Mesendoderm (in vitro differentiated cells): ENCODE measurements around the gene ZDHHC11B.
"Not testable (repeated sequence)": the region's sequence is repeated elsewhere in the genome, so short reads cannot be mapped to it uniquely, and the experiment has no call there.

Source experiments
- DNase-seq: peaks from one replicate; pipeline ENCODE4 v3.0.0; 2013
- H2AK5ac ChIP-seq: 2 replicates; pipeline ENCODE4 v1.6.1; 2013; ENCODE audit warnings: low read length, inconsistent platforms
- H2BK120ac ChIP-seq: 2 replicates; pipeline ENCODE4 v1.6.1; 2013; ENCODE audit warnings: low read depth, mild to moderate bottlenecking, low read length, moderate library complexity, mixed read lengths
- H2BK15ac ChIP-seq: replicated peaks from 2 replicates; pipeline ENCODE4 v1.6.1; 2013; ENCODE audit warnings: low read depth, mild to moderate bottlenecking, moderate library complexity
- H2BK5ac ChIP-seq: 2 replicates; pipeline ENCODE4 v1.6.1; 2013; ENCODE audit warnings: low read length, inconsistent platforms
- H3K18ac ChIP-seq: 2 replicates; pipeline ENCODE4 v1.6.1; 2013; ENCODE audit warnings: mild to moderate bottlenecking, low read length, mixed read lengths
- H3K23ac ChIP-seq: one replicate; pipeline ENCODE4 v1.6.1; 2013; ENCODE audit warnings: low read length
- H3K27ac ChIP-seq: 2 replicates; pipeline ENCODE4 v1.5.1; 2013; ENCODE audit warnings: low read depth, mild to moderate bottlenecking, inconsistent platforms, low read length, moderate library complexity
- H3K27me3 ChIP-seq: 2 replicates; pipeline ENCODE4 v1.6.1; 2013; ENCODE audit warnings: low read length, control low read depth, mild to moderate bottlenecking, inconsistent platforms; ENCODE audit not compliant: insufficient read depth, poor library complexity
- H3K36me3 ChIP-seq: 2 replicates; pipeline ENCODE4 v1.6.1; 2013; ENCODE audit warnings: low read length, inconsistent platforms; ENCODE audit not compliant: control insufficient read depth, insufficient read depth
- H3K4ac ChIP-seq: one replicate; pipeline ENCODE4 v1.6.1; 2013; ENCODE audit warnings: low read depth, mild to moderate bottlenecking, low read length, moderate library complexity
- H3K4me1 ChIP-seq: 2 replicates; pipeline ENCODE4 v1.6.1; 2013; ENCODE audit warnings: low read depth, low read length, inconsistent platforms; ENCODE audit not compliant: control insufficient read depth
- H3K4me2 ChIP-seq: 2 replicates; pipeline ENCODE4 v1.6.1; 2013; ENCODE audit warnings: low read length
- H3K4me3 ChIP-seq: 2 replicates; pipeline ENCODE4 v1.5.1; 2013; ENCODE audit warnings: mild to moderate bottlenecking, low read length
- H3K56ac ChIP-seq: one replicate; pipeline ENCODE4 v1.6.1; 2013; ENCODE audit warnings: low read length
- H3K79me1 ChIP-seq: 2 replicates; pipeline ENCODE4 v1.6.1; 2013; ENCODE audit warnings: low read length, inconsistent platforms
- H3K79me2 ChIP-seq: 2 replicates; pipeline ENCODE4 v1.6.1; 2013; ENCODE audit warnings: mild to moderate bottlenecking, low read length; ENCODE audit not compliant: control insufficient read depth, insufficient read depth
- H3K9ac ChIP-seq: 2 replicates; pipeline ENCODE4 v1.6.1; 2013; ENCODE audit warnings: low read length, inconsistent platforms
- H4K5ac ChIP-seq: one replicate; pipeline ENCODE4 v1.6.1; 2013; ENCODE audit warnings: low read length
- H4K8ac ChIP-seq: one replicate; pipeline ENCODE4 v1.6.1; 2013; ENCODE audit warnings: low read depth, mild to moderate bottlenecking, control low read depth, low read length, moderate library complexity
- WGBS: extraction: QIAGEN DNeasy Blood & Tissue Kit; methylation state at CpG from one replicate; pipeline ENCODE4 v1.1.7; 2013; ENCODE audit warnings: low lambda C conversion rate, missing lambda C conversion rate; ENCODE audit not compliant: insufficient coverage; ENCODE audit errors: extremely low coverage; 5-methylcytosine and 5-hydroxymethylcytosine counted together

The ZDHHC11B gene

DNA sequence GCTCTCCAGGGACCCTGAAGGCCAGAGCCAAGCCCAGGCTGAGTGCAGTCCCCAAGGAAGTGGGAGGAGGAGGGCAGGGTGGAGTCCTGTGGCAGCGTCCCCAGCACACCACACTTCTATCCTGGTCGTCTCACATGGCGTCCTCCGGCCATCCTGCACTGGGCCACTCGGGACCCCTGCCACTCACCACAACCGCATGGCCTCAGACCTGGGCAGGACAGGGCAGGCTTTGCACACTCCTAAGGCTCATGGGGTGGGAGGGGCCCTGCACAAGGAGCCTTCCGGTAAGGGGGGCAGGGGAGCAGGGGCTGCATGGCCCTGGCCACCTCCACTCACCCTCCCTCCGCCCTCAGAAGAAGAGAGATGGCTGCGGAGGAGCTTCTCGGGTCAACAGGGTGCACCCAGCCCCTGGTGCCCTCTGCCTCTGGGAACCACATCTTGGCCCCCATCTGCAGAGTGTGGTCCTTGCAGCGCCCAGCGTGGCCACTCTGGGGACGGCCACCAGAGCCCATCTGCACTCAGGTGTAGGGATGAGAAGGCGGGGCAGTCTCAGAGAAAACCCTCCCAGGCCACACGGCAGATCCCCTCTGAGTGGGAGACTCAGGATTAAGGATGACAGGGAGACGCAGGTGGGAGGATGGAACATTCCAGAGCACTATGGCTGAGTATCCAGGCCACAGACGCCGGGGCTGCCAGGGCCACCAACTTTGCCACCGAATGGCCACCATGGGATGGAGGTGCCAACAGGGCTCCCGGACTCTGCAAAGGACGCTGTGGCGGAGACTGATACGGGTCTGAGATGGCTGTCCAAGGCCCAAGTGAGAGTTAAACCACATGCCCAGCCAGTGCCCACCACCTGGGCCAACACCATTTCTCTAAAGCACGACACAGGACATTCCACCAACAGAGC, 99.0 kb downstream of the ZDHHC11B start:
- Histone ChIP-seq H4K8ac (no peak overlapping the region), H3K27ac (no peak overlapping the region), H3K27me3 (no peaks in the 10 kb centered on the region), H3K23ac (no peak overlapping the region), H3K79me2 (no peaks in the 10 kb centered on the region), H2BK120ac (no peak overlapping the region), H2BK5ac (no peak overlapping the region), H3K56ac (no peak overlapping the region), H3K9ac (no peak overlapping the region), H3K79me1 (no peaks in the 10 kb centered on the region), H4K5ac (no peak overlapping the region), H3K4me2 (no peak overlapping the region), H3K36me3 (no peaks in the 10 kb centered on the region), H2BK15ac (no peak overlapping the region), H3K4me3 (no peak overlapping the region), H2AK5ac (no peak overlapping the region), H3K18ac (no peak overlapping the region), H3K4ac (no peak overlapping the region), H3K4me1 (no peaks in the 10 kb centered on the region)
- no CpG with 5 or more reads among the region's 24 CpGs for WGBS
- no peak for DNase-seq

- Histone ChIP-seq H3K23ac (no peak overlapping the region), H4K8ac (no peak overlapping the region), H3K4me2 (no peak overlapping the region), H3K18ac (no peak overlapping the region), H3K79me1 (no peaks in the 10 kb centered on the region), H2BK120ac (no peak overlapping the region), H3K36me3 (no peaks in the 10 kb centered on the region), H2BK15ac (no peak overlapping the region), H3K27me3 (no peaks in the 10 kb centered on the region), H4K5ac (no peak overlapping the region), H3K79me2 (no peaks in the 10 kb centered on the region), H3K4me3 (no peak overlapping the region), H3K4me1 (no peaks in the 10 kb centered on the region), H3K9ac (no peak overlapping the region), H3K27ac (no peak overlapping the region), H3K4ac (no peak overlapping the region), H2BK5ac (no peak overlapping the region), H2AK5ac (no peak overlapping the region), H3K56ac (no peak overlapping the region)
- no CpG with 5 or more reads among the region's 17 CpGs for WGBS
- DNase-seq = no peak
Observed at GRCh38 chr5:684751-685216, 99.7 kb downstream of the ZDHHC11B start.

- no peak overlapping the region for H2BK120ac ChIP-seq
- H2BK5ac ChIP-seq = no peak overlapping the region
- no peaks in the 10 kb centered on the region for H3K36me3 ChIP-seq
- H3K79me1 ChIP-seq = no peaks in the 10 kb centered on the region
- no peak overlapping the region for H3K9ac ChIP-seq
- H3K4me3 ChIP-seq = no peak overlapping the region
- DNase-seq = no peak
- no peaks in the 10 kb centered on the region for H3K27me3 ChIP-seq
- no peak overlapping the region for H4K8ac ChIP-seq
- H3K56ac ChIP-seq = no peak overlapping the region
- H3K23ac ChIP-seq = no peak overlapping the region
- no peak overlapping the region for H3K4me2 ChIP-seq
- no peak overlapping the region for H4K5ac ChIP-seq
- no peak overlapping the region for H3K4ac ChIP-seq
- H2AK5ac ChIP-seq = no peak overlapping the region
- no peak overlapping the region for H2BK15ac ChIP-seq
- no peaks in the 10 kb centered on the region for H3K4me1 ChIP-seq
- WGBS = no CpG with 5 or more reads among the region's 30 CpGs
- no peak overlapping the region for H3K18ac ChIP-seq
- H3K27ac ChIP-seq = no peak overlapping the region
- no peaks in the 10 kb centered on the region for H3K79me2 ChIP-seq
Observed at GRCh38 chr5:683551-684481, 100.7 kb downstream of the ZDHHC11B start.

- H2BK15ac ChIP-seq, H3K9ac ChIP-seq, H2BK120ac ChIP-seq, H3K56ac ChIP-seq, H3K27ac ChIP-seq, H3K79me1 ChIP-seq, H3K18ac ChIP-seq, H3K27me3 ChIP-seq, H3K4me2 ChIP-seq, H3K36me3 ChIP-seq, H3K4me3 ChIP-seq, H3K4ac ChIP-seq, H3K23ac ChIP-seq, H2AK5ac ChIP-seq, H2BK5ac ChIP-seq, H3K4me1 ChIP-seq, H4K8ac ChIP-seq, DNase-seq, H3K79me2 ChIP-seq, H4K5ac ChIP-seq: not testable (repeated sequence)
- no CpG with 5 or more reads among the region's 17 CpGs for WGBS
Observed at GRCh38 chr5:682651-683358, 101.7 kb downstream of the ZDHHC11B start.

DNA sequence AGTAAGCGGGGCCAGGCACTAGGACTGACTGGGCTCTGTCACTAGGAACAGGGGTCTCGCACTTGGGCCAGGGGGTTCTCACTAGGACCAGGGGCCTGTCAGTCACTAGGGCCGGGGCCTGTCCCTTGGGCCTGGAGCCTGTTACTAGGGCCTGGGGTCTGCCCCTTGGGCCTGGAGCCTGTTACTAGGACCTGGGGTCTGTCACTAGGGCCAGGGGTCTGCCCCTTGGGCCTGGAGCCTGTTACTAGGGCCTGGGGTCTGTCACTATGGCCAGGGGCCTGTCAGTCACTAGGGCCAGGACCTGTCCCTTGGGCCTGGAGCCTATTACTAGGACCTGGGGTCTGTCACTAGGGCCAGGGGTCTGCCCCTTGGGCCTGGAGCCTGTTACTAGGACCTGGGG, 102.3 kb downstream of the ZDHHC11B start:
- H2BK5ac ChIP-seq, H3K23ac ChIP-seq, H3K4me1 ChIP-seq, DNase-seq, H3K4ac ChIP-seq, H3K56ac ChIP-seq, H3K79me1 ChIP-seq, H3K4me2 ChIP-seq, H4K8ac ChIP-seq, H2BK120ac ChIP-seq, H3K27me3 ChIP-seq, H3K18ac ChIP-seq, H3K36me3 ChIP-seq, H3K27ac ChIP-seq, H3K4me3 ChIP-seq, H4K5ac ChIP-seq, H2BK15ac ChIP-seq, H3K9ac ChIP-seq, H3K79me2 ChIP-seq, H2AK5ac ChIP-seq: not testable (repeated sequence)
- whole genome bisulfite sequencing = no CpG with 5 or more reads among the region's 3 CpGs
